ENCODE data around the gene KIRREL3. TPM values are rescaled to one million over a fixed set of nuclear protein-coding genes. Genes with fewer than 3 reads are reported as not detected.

KIRREL3 gene
- total and polyA plus RNA-seq, 12 donors = 0.13 to 0.58 (median 0.30) TPM

GRCh38 chr11:126423154-126423553 is 577.4 kb downstream of the KIRREL3 start:
- ATAC-seq = peak in 1 of 8 donors; percentile 19
- H3K9me3 ChIP-seq = no peaks in the 10 kb centered on the region
- H3K27me3 ChIP-seq = no peaks in the 10 kb centered on the region
- H3K4me3 ChIP-seq = no peak overlapping the region
- WGBS, 2 donors = 39 to 51% methylated on average over 2 of the region's 2 CpGs
- TF ChIP-seq CTCF (IDR thresholded peaks at IDR 0.05) = no peak
- intact Hi-C loops (cut with DNase I) = no loop called here
- peaks cover 12 to 71% (median 36%) of the 10 kb centered on the region in 9 donors for H3K4me1 ChIP-seq
- DNase-seq = no peak
- H3K36me3 ChIP-seq = no peaks in the 10 kb centered on the region
- peak overlapping the region in 3 of 10 donors; percentile 15 to 41 (median 35) for H3K27ac ChIP-seq

- ATAC-seq = no peak
These were observed 578.1 kb downstream of the KIRREL3 start for GRCh38 chr11:126422446-126422845.

GRCh38 chr11:126421271-126421671 is 579.3 kb downstream of the KIRREL3 start:
- H3K27me3 ChIP-seq = no peaks in the 10 kb centered on the region
- H3K4me3 ChIP-seq = no peak overlapping the region
- DNase-seq (peak; percentile 47 to 68), ATAC-seq (peak in 7 of 8 donors; percentile 24 to 54 (median 38))
- intact Hi-C loops (cut with DNase I) = no loop called here
- H3K9me3 ChIP-seq = no peaks in the 10 kb centered on the region
- peaks cover 5 to 66% (median 36%) of the 10 kb centered on the region in 9 donors for H3K4me1 ChIP-seq
- peak overlapping the region; percentile 4 to 84 (median 60) for H3K27ac ChIP-seq
- no peak for TF ChIP-seq CTCF (IDR thresholded peaks at IDR 0.05)
- H3K36me3 ChIP-seq = no peaks in the 10 kb centered on the region
- 32 to 35% methylated on average over 13 of the region's 13 CpGs for WGBS, 2 donors

More at GRCh38 chr11:126422446-126422845, 578.1 kb downstream of the KIRREL3 start:
- H3K9me3 ChIP-seq = no peaks in the 10 kb centered on the region
- no peak for DNase-seq
- H3K36me3 ChIP-seq = no peaks in the 10 kb centered on the region
- intact Hi-C loops (cut with DNase I) = no loop called here
- no peak for TF ChIP-seq CTCF (IDR thresholded peaks at IDR 0.05)
- WGBS, 2 donors = 93 to 100% methylated on average over 2 of the region's 2 CpGs
- no peaks in the 10 kb centered on the region for H3K27me3 ChIP-seq
- H3K27ac ChIP-seq = peak overlapping the region in 2 of 10 donors; percentile 35 to 41
- H3K4me3 ChIP-seq = no peak overlapping the region
- peaks cover 12 to 65% (median 34%) of the 10 kb centered on the region in 9 donors for H3K4me1 ChIP-seq

GRCh38 chr11:126420698-126421256 is 579.8 kb downstream of the KIRREL3 start:
- TF ChIP-seq CTCF (IDR thresholded peaks at IDR 0.05) = no peak
- no peaks in the 10 kb centered on the region for H3K27me3 ChIP-seq
- ATAC-seq (no peak), DNase-seq (no peak)
- H3K4me3 ChIP-seq = no peak overlapping the region
- H3K27ac ChIP-seq = peak overlapping the region; percentile 14 to 84 (median 60)
- intact Hi-C loops (cut with DNase I) = no loop called here
- H3K36me3 ChIP-seq = no peaks in the 10 kb centered on the region
- 20 to 31% methylated on average over 6 of the region's 6 CpGs for WGBS, 2 donors
- H3K4me1 ChIP-seq = peaks cover 10 to 71% (median 40%) of the 10 kb centered on the region in 9 donors
- H3K9me3 ChIP-seq = no peaks in the 10 kb centered on the region
